GM12873 (cell line): ENCODE measurements around the gene GPR31.

Source experiments
- TF ChIP-seq, protein P1 (sequence below): IDR thresholded peaks from 2 replicates; pipeline ENCODE4 v1.5.1; 2012; ENCODE audit warnings: low read depth, mild to moderate bottlenecking, moderate library complexity, low read length, control low read depth; ENCODE audit not compliant: insufficient read depth; ENCODE audit errors: missing control alignments

The GPR31 gene

DNA sequence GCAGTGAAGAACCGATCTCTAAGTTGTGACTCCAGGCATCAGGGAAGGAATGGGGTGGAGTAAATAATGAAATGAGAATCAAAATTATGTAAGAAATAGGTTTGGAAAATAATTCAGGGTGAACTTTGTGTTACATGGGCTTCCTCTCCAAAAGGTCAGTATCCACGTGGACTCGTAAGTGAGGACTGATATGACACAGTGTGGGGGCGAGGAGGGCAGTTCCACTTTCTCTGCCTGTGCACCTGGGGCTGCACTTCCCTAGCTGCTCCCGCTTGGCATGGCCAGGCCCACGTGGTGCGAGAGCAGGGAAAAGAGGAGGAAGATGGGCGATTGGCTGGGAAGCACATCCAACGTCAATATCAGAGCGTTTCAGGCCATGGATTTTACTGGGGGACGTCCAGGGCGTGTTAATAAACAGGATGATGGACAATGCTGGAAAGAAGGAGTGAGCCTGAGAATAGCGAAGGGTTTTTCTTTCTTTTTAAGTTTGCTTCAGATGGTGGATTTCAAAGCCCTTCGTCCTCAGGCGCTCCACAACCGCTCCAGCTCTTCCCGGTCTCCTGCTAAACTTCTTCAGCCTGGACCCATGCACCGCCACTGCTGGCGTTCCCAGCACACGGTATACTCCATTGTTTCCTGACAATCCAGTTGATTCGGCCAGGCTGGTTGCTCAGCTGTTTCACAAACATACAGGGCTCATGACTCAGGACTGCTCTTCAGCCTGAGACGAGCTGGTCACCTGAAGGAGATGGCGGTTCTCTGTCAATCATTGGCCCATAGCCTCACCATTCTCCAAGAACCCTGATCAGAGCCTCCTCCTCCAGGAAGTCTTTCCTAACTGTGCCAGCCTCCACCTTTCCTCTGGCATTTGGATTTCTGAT is 23.1 kb downstream of the GPR31 start:
- TF ChIP-seq, protein P1, sequence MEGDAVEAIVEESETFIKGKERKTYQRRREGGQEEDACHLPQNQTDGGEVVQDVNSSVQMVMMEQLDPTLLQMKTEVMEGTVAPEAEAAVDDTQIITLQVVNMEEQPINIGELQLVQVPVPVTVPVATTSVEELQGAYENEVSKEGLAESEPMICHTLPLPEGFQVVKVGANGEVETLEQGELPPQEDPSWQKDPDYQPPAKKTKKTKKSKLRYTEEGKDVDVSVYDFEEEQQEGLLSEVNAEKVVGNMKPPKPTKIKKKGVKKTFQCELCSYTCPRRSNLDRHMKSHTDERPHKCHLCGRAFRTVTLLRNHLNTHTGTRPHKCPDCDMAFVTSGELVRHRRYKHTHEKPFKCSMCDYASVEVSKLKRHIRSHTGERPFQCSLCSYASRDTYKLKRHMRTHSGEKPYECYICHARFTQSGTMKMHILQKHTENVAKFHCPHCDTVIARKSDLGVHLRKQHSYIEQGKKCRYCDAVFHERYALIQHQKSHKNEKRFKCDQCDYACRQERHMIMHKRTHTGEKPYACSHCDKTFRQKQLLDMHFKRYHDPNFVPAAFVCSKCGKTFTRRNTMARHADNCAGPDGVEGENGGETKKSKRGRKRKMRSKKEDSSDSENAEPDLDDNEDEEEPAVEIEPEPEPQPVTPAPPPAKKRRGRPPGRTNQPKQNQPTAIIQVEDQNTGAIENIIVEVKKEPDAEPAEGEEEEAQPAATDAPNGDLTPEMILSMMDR, result no peak

DNA sequence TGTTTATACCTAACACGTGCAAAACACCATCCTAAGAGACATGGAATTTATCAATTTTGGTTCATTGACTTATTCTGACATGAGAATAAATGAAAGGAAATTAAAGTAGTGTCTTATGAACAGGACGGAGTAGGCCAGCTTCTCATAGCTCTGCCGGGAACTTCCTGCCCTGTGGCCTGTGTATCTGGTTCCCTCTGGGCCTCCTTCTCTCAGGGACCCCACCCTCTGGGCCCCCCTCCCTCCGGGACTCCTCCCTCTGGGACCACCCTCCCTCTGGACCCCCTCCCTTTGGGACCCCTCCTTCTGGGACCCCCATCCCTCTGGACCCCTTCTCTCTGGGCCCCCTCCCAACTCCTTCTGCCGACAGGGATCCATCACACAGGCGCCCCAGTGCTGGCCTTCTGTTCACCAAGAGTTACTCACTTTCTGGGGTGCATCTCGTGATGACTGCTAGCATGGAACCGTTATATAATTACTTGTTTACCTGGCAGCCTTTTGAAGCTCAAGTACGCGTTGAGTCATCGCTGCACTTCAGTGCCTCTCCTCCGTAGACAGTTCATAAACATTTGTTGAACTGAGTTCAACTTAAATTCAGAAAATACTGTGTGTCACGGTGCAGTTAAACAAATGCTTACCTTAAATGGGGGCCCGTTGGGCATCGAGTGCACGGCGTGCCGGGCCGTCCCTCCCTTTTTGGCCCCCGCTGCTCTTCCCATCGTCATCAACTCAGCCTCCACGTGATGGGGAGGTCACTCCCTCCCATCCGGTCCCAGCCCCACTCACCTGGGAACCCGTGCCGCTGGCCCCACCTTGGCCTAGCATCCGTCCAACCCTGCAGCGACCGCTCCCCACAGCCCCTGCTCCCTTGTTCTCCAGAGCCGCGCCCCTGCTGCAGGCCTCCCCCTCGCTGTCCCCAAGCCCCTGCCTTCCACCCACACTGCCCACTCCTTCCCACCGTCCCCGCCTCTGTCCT is 26.8 kb downstream of the GPR31 start:
- TF ChIP-seq, protein P1, result no peak

DNA sequence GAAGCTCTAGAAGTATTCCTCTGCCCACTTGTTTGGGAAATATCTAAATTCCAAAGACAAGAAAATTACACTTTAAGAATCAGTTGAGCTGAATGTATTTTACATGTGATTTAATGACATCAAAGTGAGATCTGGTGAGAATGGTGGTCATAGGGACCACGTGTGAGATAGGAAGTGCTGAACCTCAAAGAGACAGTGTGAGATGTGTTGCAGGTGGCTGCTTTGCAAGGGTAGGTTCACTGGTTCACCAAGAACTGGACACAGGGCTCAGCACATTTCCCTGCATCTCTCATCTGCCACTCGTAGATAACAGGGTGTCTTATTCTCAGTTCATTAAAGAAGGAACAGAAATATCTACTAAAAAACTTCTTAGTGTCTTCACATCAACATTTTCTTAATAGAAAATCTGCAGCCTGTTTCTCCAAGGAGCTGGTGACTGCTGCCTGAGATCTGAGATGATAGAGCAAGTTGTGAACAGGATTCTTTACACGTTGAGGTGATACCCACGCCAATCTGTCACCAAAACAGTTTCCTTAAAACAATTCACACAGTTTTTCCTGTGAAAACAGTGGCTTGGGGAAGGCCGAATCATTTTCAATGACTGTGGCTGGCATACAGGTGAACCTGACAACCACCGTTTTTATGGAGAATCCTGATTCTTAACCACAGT is 27.6 kb downstream of the GPR31 start:
- TF ChIP-seq, protein P1, result no peak

DNA sequence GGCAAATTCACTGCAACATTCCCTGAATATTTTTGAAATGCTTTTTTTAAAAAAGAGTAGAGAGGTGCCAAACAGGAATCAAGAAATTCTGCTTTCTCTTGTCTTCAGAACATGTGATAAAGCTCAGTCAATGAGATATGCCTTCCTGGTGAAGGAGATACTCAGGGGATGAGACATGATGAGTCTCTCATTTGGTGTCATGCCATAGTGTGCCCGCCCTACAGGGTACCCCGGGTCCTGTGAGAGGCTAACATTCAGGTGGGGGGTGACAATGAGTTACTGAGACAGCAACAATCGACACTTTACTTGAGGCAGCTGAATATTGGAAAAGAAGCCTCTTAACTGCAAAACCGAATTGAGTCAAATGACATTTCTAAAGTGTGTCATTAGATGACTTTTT is 28.2 kb downstream of the GPR31 start:
- TF ChIP-seq, protein P1, result no peak

DNA sequence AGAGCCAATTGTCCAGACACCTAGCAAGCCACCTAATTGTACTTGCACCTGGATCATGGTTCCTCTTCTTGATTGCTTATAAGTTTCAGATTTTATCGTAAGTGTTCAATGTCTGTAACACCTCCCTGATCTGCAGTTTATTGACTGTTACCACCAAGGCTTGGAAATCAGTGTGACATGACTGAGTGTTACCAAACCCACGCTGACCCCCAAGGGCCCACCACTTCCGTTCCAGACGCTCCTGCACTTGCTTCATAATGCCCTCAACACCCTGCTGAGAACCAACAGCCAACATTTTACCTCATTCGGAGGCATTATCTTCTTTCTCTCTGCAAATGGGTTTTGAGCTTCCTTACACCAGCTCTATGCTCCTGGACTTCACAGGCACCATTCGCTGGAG is 28.6 kb downstream of the GPR31 start:
- TF ChIP-seq, protein P1, result no peak

DNA sequence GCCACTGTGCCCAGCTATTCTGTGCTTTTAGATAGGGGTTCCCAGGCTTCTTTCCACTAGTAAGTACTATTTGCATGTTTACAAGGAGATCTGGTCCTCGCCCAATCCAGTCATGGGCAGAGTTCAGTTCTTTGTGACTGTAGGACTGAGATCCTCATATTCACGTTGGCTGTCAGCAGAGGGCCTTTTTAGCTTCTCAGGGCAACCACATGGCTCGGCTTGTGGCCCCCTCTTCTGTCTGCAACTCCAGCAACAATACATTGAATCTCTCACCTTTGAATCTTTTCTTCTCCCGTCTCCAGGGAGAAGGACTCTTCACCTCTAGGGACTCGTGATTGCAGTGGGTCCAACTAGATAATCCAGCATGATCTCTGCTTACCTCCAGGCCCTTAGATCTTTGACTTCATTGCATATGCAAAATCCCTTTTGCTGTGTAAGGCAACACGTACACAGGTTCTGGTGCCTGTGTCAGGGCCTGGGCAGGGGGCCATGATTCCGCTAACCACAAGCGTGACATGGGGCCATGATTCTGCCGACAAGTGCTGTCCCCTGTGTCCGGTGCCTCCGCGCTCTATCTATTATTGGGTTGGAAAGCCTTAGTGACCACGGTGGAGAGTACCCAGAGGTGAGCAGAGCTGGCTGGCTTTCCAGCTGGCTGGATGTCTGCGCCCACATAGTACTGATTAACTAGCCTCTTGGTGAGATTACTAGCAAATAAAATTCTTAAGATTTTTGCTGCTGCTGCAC is 29.8 kb downstream of the GPR31 start:
- TF ChIP-seq, protein P1, result no peak
